Femur (tissue), 1 donor: ENCODE results near the gene GORASP1.

Source experiments
- DNase-seq: peaks from one replicate; pipeline ENCODE4 v3.0.0-alpha.2; 2017

The GORASP1 gene

DNA sequence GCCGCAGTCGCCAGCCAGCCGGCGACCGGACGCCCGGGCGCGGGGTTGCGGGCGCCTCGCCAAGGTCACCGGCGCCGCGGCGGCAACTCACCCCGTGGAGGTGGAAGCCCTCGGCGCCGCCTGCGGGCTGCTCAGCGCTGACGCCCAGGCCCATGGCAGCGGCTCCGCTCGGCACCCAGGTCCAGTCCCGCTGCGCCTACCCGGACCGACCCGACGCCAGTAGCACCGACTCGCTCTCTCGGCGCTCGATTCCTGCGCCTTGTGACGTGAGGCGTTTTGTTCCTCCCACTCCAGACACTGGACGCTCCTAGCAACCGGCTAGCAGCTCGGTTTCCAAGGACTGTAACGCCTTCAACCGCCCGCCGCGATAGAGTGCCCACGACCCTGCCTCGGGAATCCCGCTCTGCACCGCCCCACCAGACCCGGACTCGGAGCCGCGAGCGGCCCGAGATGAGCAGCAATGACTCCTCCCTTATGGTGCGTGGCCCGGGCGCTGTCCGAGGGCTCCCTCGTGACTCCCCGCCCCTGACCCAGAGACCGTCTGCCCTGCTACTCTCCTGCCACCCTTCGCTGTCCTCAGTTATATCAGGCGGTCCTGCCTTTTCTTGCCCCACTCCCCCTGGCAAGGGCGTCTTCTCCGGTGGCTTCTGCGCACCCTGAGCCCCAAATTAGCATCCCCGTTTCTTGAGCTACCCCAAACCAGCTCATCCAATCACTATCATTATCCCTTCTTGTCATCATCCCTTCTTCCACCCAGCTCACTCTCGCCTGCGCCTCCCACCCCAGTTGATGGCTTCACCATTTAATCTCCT lies at the start of gene GORASP1, which contains the start of gene TTC21A:
TSS of gene GORASP1 (minus strand) at position 240 of the 812 bp plus-strand sequence. CDS start at position 154, 86 bp downstream.
TSS of gene TTC21A (plus strand) at position 293 of the 812 bp plus-strand sequence. CDS start at position 451, 158 bp downstream.
- DNase-seq, result peak; percentile 94

GRCh38 chr3:39156421-39156820 lies 49.0 kb upstream of the GORASP1 start:
- no peak for DNase-seq

DNA sequence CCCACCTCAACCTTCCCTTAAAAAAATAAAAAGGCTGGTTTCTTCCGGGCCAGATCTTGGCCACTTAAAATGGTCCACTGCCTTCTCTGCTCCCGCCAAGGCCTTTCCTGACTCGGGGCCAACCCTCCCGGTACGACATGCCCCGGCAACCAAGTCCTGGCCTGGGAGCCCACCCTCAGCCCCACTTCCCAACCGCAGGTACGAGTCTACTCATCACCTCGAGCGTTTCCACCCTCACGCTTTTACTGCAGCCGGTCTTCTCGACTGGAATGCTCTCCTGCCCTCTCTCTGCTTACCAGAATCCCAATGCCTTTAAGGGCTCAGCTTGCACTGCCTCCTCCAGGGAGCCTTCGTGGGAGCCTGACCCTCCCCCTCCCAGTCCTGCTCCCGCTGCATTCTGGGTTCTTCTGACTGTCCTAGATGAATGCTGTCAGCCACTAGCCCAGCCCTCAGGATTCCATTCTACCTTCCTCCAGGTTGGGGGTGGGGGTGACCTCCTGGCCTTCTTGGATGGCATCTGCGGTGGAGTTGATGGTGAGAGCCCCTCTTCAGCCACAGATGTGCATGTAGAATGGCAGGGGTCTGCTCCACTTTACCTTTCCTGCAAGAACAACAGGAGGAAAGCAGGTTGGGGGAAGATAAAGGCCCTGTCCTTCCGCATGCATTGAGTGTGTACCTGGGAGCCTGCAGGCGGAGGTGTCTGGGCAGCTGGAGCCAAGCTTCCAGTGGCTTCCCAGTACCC lies 47.0 kb upstream of the GORASP1 start:
- DNase-seq, result no peak

- DNase-seq, result no peak
These were observed 46.5 kb upstream of the GORASP1 start for GRCh38 chr3:39153977-39154279.

- peak; percentile 90 for DNase-seq
These were observed 43.6 kb upstream of the GORASP1 start for GRCh38 chr3:39150803-39151631.

DNA sequence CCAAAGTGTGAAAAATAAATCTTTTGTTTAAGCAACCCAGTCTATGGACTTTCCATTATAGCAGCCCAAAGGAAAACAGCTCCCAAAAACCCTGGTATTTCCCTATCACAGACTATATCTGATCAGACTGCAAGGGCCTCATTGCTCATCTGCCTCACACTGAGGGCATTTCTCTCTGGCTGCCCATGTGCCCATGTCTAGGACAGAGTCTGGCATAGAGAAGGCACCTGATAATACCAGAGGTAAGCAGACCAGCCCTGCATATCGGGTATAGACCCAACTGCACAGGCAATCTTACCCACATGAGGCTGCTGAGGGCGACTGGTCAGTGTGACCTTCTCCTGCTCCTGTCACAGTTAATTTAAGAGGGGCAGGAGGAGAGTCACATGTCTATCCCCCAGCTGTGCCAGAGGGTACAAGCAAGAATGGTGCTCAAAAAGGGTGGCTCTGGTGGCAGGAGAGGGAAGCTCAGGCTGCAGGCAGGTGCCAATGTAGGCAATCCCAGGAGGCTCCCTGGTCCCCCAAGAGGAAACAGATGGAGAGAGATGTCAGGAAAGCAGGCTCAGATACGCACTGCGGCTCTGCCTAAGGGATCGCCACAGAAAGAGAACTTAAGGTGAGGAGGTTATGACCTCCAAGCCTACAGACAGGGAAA lies 42.8 kb upstream of the GORASP1 start:
- DNase-seq, result peak; percentile 45

- DNase-seq, result no peak
These were observed 42.2 kb upstream of the GORASP1 start for GRCh38 chr3:39149498-39150147.

DNA sequence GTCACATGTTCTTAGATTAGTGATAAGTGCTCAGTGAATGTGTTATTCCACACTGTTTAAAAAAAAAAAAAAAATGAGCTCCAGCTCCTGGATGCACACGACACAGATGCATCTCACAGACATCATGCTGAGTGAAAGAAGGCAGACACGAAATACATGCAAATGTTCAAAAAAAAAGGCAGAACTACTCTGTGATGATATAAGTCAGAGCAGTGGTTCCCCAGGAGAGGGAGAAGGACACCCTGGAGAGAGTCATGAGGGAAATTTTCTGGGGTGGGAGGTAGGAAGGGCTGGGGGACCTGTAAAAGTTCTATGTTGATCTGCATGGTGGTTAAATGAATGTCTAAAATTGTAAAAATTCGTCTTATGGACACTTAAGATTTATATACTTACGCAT lies 41.6 kb upstream of the GORASP1 start:
- no peak for DNase-seq

DNA sequence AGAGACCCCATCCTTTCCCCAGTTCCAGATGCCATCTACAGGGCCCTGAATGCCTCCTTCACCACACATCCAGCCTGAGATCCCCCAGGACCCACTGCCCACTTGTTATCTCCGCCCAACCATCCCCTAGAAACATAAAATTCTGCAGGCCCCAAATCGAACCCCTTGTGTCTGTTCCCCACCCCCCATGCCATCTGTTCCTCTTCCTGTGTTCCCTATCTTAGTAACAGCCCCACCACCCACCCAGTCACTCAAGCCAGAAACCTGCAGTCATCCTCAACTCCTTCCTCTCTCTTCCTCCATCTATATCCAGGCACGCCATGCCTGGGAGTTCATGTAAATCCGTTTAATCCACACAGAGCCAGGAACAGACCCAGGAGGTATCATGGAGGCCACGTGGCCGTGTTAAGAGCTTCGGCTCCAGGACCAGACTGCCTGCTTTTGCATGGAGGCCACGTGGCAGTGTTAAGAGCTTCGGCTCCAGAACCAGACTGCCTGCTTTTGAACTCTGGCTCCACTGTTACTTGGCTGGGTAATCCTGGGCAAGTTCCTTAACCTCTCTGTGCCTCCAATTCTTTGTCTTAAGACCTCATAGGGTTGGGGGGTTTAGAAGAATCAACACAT lies 41.1 kb upstream of the GORASP1 start:
- no peak for DNase-seq

- DNase-seq, result peak; percentile 64
These were observed 40.4 kb upstream of the GORASP1 start for GRCh38 chr3:39147711-39148434.

- DNase-seq, result peak; percentile 85
These were observed 39.5 kb upstream of the GORASP1 start for GRCh38 chr3:39146611-39147591.

GRCh38 chr3:39146083-39146501 lies 38.7 kb upstream of the GORASP1 start:
- no peak for DNase-seq

GRCh38 chr3:39144748-39145380 lies 37.4 kb upstream of the GORASP1 start:
- no peak for DNase-seq

DNA sequence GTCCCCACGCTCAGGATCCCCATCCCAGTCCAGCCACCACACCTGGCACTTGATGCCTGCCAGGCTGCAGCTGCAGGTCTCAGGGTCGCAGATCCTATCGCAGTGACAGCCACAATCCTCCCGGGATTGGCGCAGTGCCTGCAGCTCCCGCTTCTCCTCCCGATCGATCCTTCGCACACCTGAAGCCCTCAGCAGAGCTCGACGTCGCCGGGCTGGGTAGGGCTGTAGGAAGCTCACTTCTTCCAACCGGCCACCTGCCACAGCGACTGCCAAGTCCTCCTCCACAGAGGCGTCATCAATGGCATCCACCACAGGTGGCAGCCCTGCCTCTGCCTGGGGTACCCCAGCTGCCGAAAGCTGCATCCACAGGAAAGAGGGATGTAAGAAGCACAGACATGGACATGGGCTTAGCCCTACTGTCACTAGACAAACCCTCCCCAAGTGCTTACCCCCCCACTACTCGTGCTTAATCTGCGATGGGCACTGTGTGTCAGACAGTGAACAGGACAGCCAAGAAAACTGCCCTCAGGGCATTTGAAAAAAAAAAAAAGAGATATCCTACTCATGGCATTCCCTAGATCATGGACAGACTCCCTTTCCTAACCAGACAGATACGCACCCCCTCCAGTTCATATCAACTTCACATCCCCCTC lies 36.8 kb upstream of the GORASP1 start:
- no peak for DNase-seq

GRCh38 chr3:39143051-39143885 lies 35.8 kb upstream of the GORASP1 start:
- no peak for DNase-seq

- DNase-seq, result no peak
These were observed 34.6 kb upstream of the GORASP1 start for GRCh38 chr3:39142067-39142466.

DNA sequence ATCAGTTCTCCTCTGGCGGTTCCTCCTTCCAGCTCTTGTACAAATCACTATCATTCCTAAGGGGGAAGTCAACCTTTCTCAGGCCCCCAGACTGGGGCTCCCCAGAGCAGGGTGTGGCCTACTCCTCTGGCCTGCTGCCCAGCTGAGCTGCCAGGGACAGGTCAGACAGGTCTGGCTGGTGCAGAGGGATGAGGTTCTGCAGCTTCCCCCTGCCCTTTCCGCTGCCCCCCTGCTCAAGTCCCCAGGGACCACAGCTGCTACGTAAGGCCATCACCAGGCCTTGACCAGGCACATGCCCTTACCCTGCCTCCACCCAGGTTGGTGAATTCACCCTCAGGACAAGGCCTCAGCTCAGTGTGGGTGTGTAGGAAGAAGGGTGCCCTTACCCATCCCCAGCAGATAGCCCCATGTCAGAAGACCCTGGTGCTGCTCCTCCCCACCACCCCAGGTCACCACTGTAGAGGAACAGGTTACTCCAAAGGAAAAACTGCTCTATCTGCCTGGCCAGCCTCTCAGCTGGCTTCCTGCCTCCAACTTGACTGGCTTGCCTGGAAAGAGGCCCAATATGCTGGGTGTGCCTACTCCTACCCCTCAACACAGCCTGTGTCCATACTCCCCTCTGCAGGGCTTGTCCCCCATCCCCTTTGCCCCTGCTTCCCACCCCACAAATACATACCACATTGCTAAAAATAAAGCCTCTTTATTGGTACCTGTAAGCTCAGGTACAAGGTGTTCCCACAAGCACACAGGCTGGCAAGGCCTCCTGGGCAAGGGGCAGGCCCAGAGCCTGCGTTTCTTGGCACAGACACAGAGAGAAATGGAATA lies 34.0 kb upstream of the GORASP1 start:
- DNase-seq, result peak; percentile 64
